Neural progenitor cell (in vitro differentiated cells): ENCODE measurements around the gene ARMH3. TPM values are rescaled to one million over a fixed set of nuclear protein-coding genes. Genes with fewer than 3 reads are reported as not detected.
A peak's percentile ranks its signal among the peaks of the same experiment; 100 is the strongest.

Experiments used
- DNase-seq: peaks from one replicate; pipeline ENCODE4 v3.0.0-alpha.2; 2016; ENCODE audit warnings: low spot score
- H2AFZ ChIP-seq: fragments of 200-600 bp; sonication (generic); replicated peaks from 2 replicates; pipeline ENCODE4 v1.6.1; 2016; ENCODE audit warnings: antibody characterized with exemption
- H3F3A ChIP-seq: fragments of 200-600 bp; sonication (generic); 2 replicates; pipeline ENCODE4 v1.6.1; 2016; ENCODE audit warnings: antibody characterized with exemption, low read depth
- H3K27ac ChIP-seq: fragments of 200-600 bp; sonication (generic); 2 replicates; pipeline ENCODE4 v1.5.1; 2016; ENCODE audit warnings: mild to moderate bottlenecking
- H3K27me3 ChIP-seq: fragments of 200-600 bp; sonication (generic); 2 replicates; pipeline ENCODE4 v1.6.1; 2016; ENCODE audit warnings: mild to moderate bottlenecking, moderate library complexity
- H3K36me3 ChIP-seq: fragments of 200-600 bp; sonication (generic); 2 replicates; pipeline ENCODE4 v1.5.1; 2016
- H3K4me1 ChIP-seq: fragments of 200-600 bp; sonication (generic); 2 replicates; pipeline ENCODE4 v1.6.1; 2016; ENCODE audit warnings: mixed run types
- H3K4me2 ChIP-seq: fragments of 200-600 bp; sonication (generic); 2 replicates; pipeline ENCODE4 v1.6.1; 2016
- H3K4me3 ChIP-seq: fragments of 200-600 bp; sonication (generic); 2 replicates; pipeline ENCODE4 v1.5.1; 2016
- H3K79me2 ChIP-seq: fragments of 200-600 bp; sonication (generic); 2 replicates; pipeline ENCODE4 v1.6.1; 2016; ENCODE audit warnings: low read depth
- H3K9ac ChIP-seq: fragments of 200-600 bp; sonication (generic); 2 replicates; pipeline ENCODE4 v1.6.1; 2016
- H3K9me3 ChIP-seq: fragments of 200-600 bp; sonication (generic); 2 replicates; pipeline ENCODE4 v1.5.1; 2016; ENCODE audit warnings: low read depth
- H4K20me1 ChIP-seq: fragments of 200-600 bp; sonication (generic); 2 replicates; pipeline ENCODE4 v1.6.1; 2016; ENCODE audit warnings: low read depth
- H3K27ac Mint-ChIP-seq: 3 replicates; pipeline ENCODE4 v1.8.0; 2021; ENCODE audit warnings: mixed read lengths
- H3K27me3 Mint-ChIP-seq: 2 replicates; pipeline ENCODE4 v1.8.0; 2022; ENCODE audit warnings: low read depth, mild to moderate bottlenecking, inconsistent platforms, moderate library complexity, mixed read lengths; ENCODE audit not compliant: insufficient read depth
- H3K36me3 Mint-ChIP-seq: 3 replicates; pipeline ENCODE4 v1.8.0; 2021; ENCODE audit warnings: mixed read lengths
- H3K4me1 Mint-ChIP-seq: 3 replicates; pipeline ENCODE4 v1.8.0; 2021; ENCODE audit warnings: mixed read lengths
- H3K4me3 Mint-ChIP-seq: 3 replicates; pipeline ENCODE4 v1.8.0; 2021; ENCODE audit warnings: mild to moderate bottlenecking, moderate library complexity, mixed read lengths
- H3K9me3 Mint-ChIP-seq: 3 replicates; pipeline ENCODE4 v1.8.0; 2020; ENCODE audit warnings: mixed read lengths
- CTCF ChIP-seq: fragments of 200-600 bp; sonication (generic); IDR thresholded peaks from 2 replicates; pipeline ENCODE4 v1.5.1; 2017; ENCODE audit warnings: antibody characterized with exemption, mild to moderate bottlenecking
- EZH2 ChIP-seq: fragments of 200-600 bp; sonication (generic); IDR thresholded peaks from 2 replicates; pipeline ENCODE4 v1.6.1; 2017; ENCODE audit warnings: antibody characterized with exemption, mild to moderate bottlenecking, moderate library complexity
- EZH2phosphoT487 ChIP-seq: fragments of 200-600 bp; sonication (generic); IDR thresholded peaks from 2 replicates; pipeline ENCODE4 v1.6.1; 2017; ENCODE audit warnings: antibody characterized with exemption
- total RNA-seq: library from RNA; depleted of rRNA; stranded (reverse); fragments of >200 nt; gene quantifications from 2 replicates; pipeline ENCODE4 v1.2.3, GENCODE V29; 2015; ENCODE audit warnings: low replicate concordance

The ARMH3 gene
- total RNA-seq, 1 donor from 2014 or later, result 14.5 TPM

DNA sequence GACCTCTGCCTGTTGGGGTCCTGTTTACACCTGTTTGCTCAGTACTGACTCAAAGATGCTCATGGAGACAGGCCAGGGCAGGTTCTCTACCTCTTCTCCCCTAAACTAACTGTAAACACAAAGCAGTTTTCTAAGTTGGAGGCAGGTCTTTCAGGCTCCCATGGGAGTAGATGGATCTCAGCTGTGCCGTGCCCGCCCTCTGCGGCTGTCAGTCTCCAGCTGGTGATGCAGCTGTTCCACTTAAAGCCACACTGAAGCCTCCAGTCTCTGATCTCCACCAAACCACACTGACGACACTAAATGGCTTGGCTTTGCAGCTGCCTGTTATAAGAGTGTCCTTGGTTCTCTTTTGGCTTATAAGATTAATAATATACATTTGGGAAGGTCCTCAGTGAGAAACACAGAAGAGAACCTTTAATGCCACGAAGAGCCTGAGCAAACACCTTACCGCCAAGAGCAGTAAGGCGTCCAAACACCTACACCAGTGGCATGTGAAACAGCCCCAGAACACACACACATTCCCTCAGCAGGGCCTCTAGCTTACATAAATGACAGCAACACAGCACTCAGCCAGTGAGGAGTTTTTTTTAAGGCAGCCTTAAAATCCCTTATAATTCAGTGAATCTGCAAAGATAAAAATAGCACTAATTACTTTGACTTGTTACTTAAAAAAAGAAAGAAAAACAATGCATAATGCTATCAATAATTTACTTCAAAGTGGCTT, 152.0 kb downstream of the ARMH3 start:
- TF ChIP-seq EZH2 (no peak), EZH2phosphoT487 (no peak), CTCF (no peak)
- Mint-ChIP-seq H3K36me3 (no peaks in the 10 kb centered on the region), H3K4me3 (no peak overlapping the region), H3K4me1 (peaks cover 32% of the 10 kb centered on the region), H3K27ac (no peak overlapping the region), H3K27me3 (no peaks in the 10 kb centered on the region), H3K9me3 (no peaks in the 10 kb centered on the region)
- Histone ChIP-seq H3K27me3 (no peaks in the 10 kb centered on the region), H3K4me2 (peak overlapping the region; percentile 74), H3K4me3 (no peak overlapping the region), H2AFZ (no peak overlapping the region), H3K27ac (peak overlapping the region; percentile 93), H4K20me1 (no peaks in the 10 kb centered on the region), H3K9ac (no peak overlapping the region), H3K4me1 (peaks cover 57% of the 10 kb centered on the region), H3K79me2 (no peaks in the 10 kb centered on the region), H3K9me3 (no peaks in the 10 kb centered on the region), H3K36me3 (no peaks in the 10 kb centered on the region), H3F3A (peaks cover 59% of the 10 kb centered on the region)
- DNase-seq, result peak; percentile 41

- Histone ChIP-seq H4K20me1 (no peaks in the 10 kb centered on the region), H3K79me2 (no peaks in the 10 kb centered on the region), H3K36me3 (no peaks in the 10 kb centered on the region), H3K9me3 (no peaks in the 10 kb centered on the region), H3K27ac (peak overlapping the region; percentile 93), H3K4me1 (peaks cover 69% of the 10 kb centered on the region), H3F3A (peaks cover 59% of the 10 kb centered on the region), H3K4me3 (peak overlapping the region; percentile 28), H3K27me3 (no peaks in the 10 kb centered on the region), H2AFZ (no peak overlapping the region), H3K4me2 (peak overlapping the region; percentile 74), H3K9ac (no peak overlapping the region)
- H3K9me3 Mint-ChIP-seq, result no peaks in the 10 kb centered on the region
- peak overlapping the region; percentile 74 for H3K4me3 Mint-ChIP-seq
- peak overlapping the region; percentile 92 for H3K27ac Mint-ChIP-seq
- no peaks in the 10 kb centered on the region for H3K36me3 Mint-ChIP-seq
- DNase-seq, result no peak
- no peak for TF ChIP-seq EZH2phosphoT487
- TF ChIP-seq CTCF, result no peak
- TF ChIP-seq EZH2, result no peak
- no peaks in the 10 kb centered on the region for H3K27me3 Mint-ChIP-seq
- peaks cover 32% of the 10 kb centered on the region for H3K4me1 Mint-ChIP-seq
Measured at GRCh38 chr10:101902820-101903145, 153.2 kb downstream of the ARMH3 start.

DNA sequence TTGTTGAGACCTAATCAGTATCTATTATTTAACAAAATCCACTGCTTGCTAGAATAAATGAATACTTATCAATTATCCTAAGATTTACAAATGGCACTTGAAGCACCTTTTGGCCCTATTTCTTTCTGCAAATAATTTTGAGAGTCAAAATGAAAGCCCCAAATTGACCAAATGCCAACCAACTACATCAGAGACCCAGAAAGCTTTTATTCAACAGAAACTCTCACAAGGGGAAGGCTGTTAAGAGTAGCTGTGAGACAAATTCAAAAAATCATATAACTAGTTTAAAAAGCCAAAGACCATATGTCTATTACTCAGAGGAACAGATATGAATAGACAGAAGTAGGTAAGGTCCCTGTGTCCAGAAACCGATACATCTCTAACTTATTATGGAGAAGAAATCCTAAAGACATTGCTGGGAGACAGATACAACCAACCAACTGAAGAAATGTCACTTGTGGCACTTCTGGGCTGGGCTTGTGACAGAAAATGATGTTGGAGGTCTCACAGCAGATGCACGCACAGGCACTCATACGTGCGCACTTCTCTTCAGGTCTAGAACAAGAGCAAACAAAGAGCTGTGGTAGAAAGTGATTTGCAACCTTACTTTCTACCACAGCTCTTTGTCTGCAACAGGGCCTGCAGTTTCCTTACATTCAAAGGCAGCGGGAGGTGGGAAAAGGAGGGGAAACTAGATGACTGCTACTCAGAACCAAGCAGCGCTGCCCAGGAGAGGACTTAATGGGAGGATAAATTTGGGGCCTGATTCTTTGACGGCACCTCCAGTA, 153.7 kb downstream of the ARMH3 start:
- Histone ChIP-seq H3K4me2 (peak overlapping the region; percentile 74), H3K4me1 (peaks cover 75% of the 10 kb centered on the region), H3K9me3 (no peaks in the 10 kb centered on the region), H3K36me3 (no peaks in the 10 kb centered on the region), H4K20me1 (no peaks in the 10 kb centered on the region), H2AFZ (no peak overlapping the region), H3K9ac (no peak overlapping the region), H3K79me2 (no peaks in the 10 kb centered on the region), H3F3A (peaks cover 59% of the 10 kb centered on the region), H3K27me3 (no peaks in the 10 kb centered on the region), H3K27ac (peak overlapping the region; percentile 93), H3K4me3 (peak overlapping the region; percentile 28)
- Mint-ChIP-seq H3K9me3 (no peaks in the 10 kb centered on the region), H3K36me3 (no peaks in the 10 kb centered on the region), H3K4me1 (peaks cover 32% of the 10 kb centered on the region), H3K27ac (peak overlapping the region; percentile 92), H3K27me3 (no peaks in the 10 kb centered on the region), H3K4me3 (peak overlapping the region; percentile 74)
- TF ChIP-seq EZH2 (peak; percentile 15), EZH2phosphoT487 (no peak)
- DNase-seq, result peak; percentile 81
